CD4-positive, alpha-beta T cell treated with Interleukin-4 for 1 hour (primary cell): ENCODE results near the gene PPDPF.

Experiments
- DNase-seq, 2 donors: peaks; one replicate each; pipeline ENCODE4 v3.0.0-alpha.2; 2020 to 2022

The PPDPF gene

DNA sequence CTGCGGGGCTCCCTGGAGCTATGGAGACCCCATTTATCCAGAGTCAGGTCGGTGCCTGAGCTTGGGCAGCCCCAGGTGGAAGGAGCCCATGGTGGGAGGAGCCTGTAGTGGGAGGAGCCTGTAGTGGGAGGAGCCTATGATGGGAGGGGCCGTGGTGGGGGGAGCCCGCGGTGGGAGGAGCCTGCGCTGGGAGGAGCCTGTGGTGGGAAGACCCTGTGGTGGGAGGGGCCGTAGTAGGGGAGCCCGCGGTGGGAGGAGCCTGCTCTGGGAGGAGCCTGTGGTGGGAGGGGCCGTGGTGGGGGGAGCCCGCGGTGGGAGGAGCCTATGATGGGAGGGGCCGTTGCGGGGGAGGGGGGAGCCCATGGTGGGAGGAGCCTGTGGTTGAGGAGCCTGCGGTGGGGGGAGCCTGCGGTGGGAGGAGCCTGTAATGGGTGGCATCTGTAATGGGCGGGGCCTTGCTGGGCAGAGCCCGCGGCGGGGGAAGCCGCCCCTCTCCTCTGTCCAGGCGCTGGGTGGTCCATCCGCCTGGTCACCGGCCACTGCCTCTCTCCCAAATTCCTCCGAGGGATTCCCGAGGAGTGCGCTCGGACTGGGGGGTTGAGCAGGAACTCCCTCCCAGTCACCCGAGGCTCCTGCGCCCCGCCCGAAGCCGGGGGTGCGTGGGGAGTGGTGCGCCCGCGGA lies 32.8 kb downstream of the PPDPF start:
- peak; percentile 91 to 92 for DNase-seq

DNA sequence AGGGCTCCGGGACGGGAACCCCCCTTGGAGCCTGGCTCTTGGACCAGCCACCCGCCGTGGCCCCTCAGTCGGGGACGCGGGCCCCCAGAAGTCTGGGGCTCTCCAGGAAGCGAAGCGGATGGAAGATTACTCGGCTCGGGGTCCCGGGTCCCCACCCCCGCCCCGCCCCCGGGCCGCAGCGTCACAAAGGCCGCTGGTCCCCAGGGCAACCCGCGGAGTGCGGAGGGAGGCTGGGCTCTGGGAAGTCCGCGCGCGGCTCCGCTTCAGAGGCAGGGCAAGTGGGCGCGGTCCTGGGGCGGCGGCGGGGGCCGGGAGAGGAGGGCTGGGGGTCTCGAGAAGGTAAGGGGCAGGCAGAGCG lies 33.3 kb downstream of the PPDPF start, which contains the start of gene FNDC11:
FNDC11 (plus strand) TSS at position 227 of the 358 bp plus-strand sequence. CDS start 1,505 bp downstream, outside the sequence.
- peak; percentile 61 to 63 for DNase-seq

DNA sequence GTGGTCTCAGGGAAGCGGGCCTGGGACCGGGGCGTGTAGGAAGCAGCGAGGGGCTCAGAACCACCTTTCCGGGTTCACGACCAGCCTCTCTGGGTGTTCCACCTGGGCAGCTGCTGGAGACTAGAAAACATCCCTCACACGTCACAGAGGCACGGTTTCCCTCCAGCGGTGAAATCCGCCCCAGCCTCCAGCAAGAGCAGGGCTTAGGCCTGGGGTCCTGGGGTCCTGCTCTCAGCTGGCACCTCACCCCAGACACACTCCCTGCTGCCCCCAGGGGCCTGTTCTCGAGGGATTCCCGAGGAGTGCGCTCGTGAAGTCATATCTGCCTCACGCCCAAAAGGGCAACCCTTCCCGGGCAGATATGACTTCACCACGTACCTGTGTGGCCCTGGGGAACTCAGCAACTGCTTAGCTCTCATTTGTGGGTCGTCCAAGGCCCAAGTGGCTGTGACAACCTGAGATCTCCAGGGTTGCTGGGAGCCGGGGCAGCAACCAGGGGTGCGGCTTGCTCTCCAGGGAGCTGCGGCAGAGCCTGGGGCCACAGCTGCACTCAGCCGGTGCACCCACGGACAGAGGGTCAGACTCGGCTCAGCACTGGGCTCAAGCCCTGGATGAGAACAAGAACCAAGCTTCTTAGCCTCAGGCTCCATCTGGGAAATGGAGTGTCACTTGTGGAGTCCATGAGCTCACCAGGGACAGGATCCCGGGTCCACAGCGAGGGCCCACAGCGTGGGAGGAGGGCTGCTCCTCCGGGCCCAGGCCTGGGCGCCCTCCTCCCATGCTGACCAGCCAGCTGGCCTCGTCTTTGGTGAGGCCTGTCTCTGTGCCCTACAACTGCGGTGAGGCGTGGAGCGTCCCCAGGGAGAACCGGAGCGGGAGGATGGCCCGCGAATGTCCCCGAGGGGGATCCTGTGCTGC lies 34.1 kb downstream of the PPDPF start:
- DNase-seq: peak in 1 of 2 donors; percentile 35

DNA sequence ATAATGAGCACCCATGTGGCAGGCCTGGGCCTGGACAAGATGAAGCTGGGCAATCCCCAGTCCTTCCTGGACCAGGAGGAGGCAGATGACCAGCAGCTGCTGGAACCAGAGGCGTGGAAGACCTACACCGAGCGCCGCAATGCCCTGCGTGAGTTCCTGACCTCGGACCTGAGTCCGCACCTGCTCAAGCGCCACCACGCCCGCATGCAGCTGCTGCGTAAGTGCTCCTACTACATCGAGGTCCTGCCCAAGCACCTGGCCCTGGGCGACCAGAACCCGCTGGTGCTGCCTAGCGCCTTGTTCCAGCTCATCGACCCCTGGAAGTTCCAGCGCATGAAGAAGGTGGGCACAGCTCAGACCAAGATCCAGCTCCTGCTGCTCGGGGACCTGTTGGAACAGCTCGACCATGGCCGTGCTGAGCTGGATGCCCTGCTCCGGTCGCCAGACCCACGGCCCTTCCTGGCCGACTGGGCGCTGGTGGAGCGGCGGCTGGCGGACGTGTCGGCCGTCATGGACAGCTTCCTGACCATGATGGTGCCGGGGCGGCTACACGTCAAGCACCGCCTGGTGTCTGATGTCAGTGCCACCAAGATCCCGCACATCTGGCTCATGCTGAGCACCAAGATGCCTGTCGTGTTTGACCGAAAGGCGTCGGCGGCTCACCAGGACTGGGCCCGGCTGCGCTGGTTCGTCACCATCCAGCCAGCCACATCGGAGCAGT lies 35.3 kb downstream of the PPDPF start:
- DNase-seq: no peak

DNA sequence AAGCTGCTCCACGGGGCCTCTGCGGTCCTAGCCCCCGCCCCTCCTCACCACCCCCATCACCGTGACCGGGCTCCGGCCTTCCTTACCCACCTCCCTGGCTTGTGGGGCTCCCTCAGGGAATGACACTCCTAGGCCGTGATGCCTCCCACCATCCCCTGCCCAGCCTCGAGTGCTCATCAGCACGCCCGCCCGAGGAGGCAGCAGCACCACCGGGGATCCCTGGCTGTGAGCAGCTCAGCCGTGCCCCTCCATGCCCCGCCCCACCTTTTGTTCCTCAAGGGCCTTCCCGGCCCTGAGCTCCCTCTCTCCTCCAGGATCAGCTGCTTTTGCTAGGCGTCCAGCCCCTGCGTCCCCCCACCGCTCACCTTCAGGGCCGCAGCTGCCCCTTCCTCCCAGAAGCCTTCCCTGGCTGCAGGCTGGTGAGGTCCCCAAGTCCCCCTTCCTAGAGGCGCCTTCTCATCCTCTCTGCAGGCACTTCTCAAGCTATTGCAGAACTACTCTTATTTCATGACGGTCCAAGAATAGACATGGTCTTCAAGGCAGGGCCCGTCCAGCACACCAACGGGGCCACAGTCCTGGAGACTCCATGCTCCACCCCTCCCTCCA lies 36.4 kb downstream of the PPDPF start:
- no peak for DNase-seq

DNA sequence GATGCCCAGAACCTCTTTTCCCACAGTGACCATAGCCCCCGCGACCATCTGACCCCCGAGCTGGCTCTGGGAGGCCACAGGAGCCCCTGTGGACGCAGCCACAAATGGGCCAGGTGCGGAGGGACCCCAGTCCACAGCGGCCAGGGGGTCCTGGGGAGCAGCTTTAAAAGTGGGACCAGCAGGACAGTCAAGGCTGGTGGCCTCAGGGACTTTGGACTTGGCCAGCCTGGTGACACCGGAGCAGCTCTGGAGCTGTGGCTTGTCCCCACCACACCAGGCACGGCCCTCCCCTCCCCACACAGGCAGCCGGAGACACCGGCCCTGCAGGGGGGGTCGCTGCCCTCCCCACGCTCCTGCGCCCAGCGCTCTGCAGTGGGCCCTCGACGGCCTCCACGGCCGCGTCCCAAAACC lies 36.9 kb downstream of the PPDPF start:
- no peak for DNase-seq

DNA sequence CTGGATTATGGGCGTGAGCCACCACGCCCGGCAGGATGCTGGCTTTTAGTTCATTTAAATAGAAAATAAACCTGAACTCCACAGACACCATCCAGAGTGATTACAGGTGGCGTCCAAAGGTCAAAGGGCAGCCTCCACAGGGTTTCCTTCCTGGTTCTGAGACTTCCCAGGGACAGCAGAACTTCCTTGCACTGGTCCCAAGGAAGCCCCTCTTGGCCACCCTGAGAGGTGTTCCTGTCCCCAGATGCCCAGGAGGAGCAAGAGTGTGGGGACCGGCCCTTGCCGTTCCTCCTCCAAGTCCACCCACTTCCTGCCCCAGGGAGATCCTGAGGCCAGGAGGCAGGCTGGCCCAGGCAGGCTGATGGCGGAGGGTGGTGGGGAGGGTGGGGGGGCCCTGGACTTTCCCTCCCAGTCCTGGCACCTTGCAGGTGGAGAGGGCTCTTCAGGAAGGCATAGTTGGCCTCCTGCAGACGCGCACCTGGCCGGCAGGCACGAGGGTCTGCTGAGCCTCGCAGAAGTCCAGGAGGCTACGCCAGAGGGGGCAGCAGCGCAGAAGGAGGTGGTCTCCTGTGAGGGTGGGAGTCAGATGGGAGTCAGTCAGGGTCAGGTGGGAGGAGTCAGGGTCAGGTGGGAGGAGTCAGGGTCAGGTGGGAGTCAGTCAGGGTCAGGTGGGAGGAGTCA lies 38.4 kb downstream of the PPDPF start:
- no peak for DNase-seq

DNA sequence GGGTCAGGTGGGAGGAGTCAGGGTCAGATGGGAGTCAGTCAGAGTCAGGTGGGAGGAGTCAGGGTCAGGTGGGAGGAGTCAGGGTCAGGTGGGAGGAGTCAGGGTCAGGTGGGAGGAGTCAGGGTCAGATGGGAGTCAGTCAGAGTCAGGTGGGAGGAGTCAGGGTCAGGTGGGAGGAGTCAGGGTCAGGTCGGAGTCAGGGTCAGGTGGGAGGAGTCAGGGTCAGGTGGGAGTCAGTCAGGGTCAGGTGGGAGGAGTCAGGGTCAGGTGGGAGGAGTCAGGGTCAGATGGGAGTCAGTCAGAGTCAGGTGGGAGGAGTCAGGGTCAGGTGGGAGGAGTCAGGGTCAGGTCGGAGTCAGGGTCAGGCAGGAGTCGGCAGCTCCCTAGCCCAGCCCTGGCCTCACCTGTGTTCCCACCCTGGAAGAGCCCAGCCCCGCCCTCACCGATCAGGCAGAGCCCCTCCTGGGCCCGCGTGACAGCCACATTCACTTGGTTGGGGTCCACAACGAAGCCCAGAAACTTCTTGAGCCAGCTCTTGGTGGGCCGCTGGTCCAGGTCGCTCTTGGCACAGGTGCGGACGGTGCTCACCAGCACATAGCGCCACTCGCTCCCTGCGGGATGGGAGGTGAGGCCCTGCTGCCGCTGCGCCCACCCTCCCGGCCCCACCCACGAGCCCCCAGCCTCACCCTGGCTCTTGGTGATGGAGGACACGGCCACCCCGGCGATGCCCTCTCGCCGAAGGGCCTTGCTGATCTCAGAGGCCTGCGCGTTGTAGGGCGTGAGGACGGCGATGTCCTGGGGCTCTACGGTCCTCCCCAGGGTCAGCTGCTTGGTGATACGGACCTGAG lies 39.1 kb downstream of the PPDPF start:
- peak; percentile 76 for DNase-seq

DNA sequence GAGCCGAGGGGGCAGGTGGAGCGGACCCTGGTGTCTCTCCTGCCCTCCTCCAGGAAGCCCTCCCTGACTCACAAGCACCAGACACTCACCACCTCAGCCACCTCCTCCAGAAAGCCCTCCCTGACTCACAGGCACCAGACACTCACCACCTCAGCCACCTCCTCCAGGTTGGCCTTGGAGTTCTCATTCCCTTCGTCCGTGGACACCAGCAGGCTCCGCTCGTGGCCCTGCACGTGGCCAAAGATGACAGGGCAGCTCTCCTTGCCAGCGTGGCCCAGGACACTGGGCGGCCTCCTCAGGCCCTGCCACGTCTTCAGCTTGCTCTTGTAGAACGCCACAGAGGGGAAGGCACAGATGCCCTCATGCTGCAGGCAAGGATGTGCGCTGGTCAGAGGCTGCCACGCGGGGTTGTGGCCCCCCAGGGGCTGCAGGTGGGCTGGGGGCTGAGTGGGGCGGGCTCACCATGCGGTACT lies 39.8 kb downstream of the PPDPF start:
- DNase-seq: no peak

DNA sequence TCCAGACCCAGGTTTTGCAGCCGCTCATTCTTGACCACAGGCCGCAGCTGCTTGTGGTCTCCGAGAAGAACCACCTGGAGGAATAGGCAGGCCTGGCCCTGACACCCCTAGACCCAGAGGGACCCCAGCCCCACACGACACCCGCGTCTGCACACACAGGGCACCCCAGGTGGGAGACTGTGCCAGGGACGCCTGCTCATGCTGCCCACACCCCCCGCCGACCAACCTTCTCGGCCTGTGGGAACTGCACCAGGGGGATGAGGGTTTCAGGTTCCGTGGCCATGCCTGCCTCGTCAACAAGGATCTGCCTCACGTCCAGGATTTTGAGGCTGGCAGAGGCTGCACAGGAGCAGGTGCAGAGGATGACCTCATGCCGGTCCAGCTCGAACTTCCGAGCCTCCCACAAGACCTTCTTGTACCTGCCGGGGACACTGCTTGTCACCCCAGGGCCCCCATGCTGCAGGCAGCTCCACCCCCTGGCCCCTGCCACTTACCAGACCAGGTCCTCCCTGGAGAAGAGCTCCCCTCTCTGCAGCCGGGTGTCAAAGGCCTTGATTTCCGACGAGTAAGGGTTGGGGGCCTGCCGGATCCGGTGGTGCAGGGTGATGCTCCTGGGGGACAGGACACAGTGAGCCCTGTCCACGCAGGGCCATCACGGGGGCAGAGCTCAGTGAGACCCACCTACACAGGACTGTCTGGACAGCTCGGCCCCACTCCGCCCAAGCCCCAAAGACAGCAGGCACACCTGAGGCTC lies 40.5 kb downstream of the PPDPF start:
- no peak for DNase-seq

DNA sequence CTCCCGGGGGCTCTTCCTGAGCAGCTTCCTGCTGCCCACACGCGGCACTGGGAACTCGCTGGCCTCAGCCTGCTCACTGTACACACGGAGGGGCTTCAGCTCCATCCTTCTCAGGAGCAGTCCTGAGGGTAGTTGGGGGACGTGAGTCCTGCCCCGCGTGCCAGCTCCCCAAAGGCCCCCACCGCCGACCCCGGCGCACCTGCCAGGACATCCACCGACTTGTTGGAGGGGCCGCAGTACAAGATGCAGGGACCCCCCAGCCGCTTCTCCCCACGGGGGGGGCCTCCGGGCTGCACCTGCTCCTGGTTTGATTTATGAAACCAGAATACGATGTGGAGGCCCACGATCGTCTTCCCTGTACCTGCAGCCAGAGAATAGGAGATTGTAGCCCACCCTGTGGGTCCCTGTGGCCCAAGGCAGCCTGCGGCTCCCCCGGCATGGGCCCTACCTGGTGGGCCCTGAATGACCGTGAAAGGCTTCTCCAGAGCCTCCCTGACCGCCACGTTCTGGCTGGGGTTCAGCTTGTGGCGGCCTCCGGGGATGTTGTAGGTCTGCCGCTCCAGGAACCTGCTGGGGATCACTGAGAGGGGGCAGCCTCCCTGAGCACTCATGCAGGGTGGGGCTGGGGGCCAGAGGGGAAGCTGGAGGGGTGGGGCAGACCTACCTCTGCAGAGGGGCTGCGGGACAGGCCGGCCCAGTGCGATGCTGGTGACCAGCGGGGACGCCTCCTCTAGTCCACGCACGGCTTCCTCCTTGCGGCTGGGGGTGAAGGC lies 41.2 kb downstream of the PPDPF start:
- DNase-seq: no peak

DNA sequence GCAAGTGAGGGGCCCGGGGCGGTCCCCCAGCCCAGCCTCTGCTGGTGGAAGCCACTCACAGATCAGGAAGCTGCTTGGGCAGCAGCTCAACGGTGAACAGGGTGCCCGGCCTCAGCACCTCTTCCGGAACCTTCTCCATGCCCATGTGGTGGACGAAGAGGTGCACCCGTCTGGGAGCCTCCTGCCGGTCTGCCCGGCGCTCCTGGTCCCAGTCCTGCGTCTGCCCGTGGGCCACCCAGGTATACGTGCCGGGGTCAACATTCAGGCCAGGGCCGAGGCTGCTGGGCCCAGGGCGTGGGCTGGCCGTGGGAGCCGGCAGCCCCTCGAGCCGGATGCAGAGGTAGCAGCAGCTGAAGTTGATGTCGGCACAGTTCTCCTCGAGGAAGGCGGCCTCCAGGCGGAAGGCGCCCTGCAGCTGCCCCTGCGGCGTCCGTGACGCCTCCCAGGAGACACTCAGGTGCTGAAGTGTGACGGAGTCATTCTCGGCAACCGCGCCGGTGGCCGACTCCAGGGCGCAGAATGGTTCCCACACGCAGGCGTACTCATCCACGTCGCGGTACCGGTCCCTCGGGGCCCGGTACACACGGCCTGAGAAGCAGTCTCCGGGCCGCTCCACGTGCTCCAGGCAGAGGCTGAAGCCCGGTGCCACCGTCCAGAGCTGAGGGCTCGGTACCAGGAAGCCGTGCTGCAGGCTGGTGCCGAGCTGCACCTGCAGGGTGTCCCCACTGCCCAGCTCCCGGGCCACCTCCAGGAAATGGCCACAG lies 42.1 kb downstream of the PPDPF start:
- DNase-seq: no peak

DNA sequence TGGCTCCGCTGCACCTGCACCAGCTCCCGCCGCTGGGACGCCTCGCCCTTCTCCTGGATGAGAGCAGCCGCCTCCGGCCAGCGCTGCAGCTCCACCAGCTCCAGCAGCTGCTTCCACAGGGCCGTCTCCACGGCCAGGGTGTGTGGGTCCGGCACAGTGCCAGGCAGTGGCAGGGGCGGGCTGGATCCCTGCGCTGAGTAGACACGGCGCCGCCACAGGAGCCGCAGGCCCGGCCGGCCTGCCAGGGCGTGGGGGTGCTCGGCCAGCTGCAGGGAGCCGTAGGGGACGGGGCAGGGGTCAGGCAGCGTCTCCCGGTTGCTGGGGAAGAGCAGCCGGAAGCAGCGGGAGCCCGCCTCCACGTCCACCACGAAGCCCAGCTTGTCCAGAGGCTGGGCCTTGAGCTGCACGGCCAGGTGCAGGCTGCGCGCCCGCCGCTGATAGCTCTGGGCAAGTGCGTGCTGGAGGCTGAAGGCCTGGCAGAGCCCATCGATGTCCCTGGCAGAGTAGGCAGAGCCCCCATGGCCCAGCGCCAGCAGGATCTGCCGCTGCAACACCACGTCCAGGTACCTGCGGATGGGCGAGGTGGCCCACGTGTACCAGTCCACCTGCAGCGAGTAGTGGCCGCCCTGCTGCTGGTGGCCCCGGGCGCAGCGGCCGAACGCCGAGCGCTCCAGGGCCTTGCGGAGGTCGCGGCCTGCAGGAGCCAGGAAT lies 42.8 kb downstream of the PPDPF start:
- DNase-seq: no peak

DNA sequence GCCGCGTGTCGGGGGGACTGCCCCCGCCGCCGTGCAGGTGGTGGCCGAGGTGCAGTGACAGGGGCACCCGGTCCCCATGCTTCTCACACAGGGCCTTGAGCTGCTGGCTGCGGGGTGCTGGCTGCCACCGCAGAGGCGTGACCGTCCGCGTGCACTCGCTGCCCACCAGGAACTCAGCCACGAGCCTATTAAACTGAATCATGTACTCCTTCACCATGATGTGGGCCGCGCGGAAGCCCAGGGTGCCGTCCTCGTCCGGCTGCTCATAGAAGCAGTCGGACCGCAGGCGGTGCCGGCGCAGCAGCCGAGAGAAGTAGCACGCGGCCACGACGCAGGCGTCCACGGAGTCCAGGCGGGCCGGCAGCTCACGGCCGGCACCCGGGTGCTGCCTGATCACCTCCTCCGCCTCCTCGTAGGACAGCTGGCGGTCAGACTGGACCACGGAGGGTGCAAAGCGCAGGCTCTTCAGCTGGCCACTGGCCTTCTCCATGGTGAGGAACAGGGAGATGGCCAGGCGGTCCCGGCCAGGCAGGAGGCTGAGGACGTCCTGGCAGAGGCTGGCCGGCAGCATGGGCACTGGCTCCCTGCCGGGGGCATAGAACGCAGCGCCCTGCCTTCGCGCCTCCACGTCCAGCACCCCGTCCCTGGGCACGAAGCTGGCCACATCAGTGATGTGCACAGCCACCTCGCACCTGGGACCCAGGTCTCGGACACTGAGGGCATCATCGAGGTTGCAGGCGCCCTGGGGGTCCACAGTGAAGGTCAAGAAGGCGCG lies 43.7 kb downstream of the PPDPF start:
- DNase-seq: no peak

DNA sequence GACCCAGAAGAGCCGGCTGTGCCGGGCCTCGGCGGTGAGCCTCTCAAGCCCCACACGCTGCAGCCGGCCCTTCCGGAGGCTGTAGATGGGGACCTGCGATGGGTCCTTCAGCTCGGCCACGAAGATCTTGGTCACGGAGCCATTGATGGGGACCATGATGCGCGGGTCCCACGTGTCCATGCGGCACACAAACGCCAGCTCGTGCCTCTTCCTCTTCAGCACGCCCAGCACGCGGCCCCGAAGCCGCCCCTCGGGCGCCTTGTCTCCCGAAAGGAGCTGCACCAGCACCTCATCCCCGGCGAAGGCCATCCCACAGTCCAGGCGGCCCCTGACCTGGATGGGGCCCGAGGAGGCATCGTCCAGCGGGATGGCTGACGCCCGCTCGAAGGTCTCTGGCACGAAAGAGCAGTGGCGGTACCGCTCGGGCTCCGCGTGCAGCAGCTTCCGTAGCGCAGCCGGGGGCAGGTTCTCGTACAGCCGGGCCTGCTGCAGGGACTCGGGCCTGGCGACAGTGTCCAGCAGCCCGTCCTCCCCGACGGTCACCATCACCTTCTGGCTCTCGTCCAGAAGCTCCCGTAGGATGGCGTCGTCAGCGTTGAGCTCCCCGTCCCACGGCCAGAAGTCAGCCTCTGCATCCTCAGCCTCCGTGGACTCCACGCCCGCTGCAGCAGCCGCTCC lies 44.6 kb downstream of the PPDPF start:
- no peak for DNase-seq

DNA sequence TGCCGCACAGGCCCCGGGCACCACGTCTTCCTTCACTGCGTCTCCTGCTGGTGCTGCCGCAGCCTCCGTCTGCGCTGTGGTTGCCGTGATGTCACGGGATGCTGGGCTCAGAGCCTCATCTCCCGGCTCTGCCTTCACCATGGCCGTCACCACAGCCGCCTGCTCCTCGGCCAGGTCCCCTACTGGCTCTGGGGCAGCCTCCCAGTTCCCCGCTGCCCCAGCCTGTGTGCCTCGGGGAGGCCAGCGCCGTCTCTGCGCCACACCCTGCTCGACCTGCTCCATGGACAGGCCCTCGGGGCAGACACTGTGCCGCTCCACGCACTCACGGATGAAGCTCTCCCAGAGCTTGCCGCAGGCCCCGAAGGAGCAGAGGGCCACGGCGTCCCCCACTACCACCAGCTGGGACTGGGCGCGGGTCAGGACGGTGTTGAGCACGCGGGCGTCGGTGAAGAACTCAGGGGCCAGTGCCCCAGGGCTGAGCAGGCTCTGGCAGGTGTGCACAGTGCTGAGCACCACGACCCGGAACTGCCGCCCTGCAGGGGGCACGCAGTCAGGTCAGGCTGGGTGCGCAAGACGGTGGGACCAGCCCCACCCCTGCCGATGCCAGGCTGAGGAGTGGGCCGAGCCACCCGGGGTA lies 45.3 kb downstream of the PPDPF start:
- no peak for DNase-seq
